Activated CD4-positive, CD25-positive, alpha-beta regulatory T cell treated with anti-CD3 and anti-CD28 coated beads, Interleukin-2, amount 50 U/mL, for 16 hours (primary cell): ENCODE data around the gene TMEM229B.

Experiments
- DNase-seq: peaks from one replicate; pipeline ENCODE4 v3.0.0-alpha.2; 2020; ENCODE audit warnings: low read depth, low spot score

Gene TMEM229B

GRCh38 chr14:67424539-67424938 lies 64.0 kb downstream of the TMEM229B start:
- no peak for DNase-seq

GRCh38 chr14:67423424-67423823 lies 65.1 kb downstream of the TMEM229B start:
- DNase-seq: no peak

DNA sequence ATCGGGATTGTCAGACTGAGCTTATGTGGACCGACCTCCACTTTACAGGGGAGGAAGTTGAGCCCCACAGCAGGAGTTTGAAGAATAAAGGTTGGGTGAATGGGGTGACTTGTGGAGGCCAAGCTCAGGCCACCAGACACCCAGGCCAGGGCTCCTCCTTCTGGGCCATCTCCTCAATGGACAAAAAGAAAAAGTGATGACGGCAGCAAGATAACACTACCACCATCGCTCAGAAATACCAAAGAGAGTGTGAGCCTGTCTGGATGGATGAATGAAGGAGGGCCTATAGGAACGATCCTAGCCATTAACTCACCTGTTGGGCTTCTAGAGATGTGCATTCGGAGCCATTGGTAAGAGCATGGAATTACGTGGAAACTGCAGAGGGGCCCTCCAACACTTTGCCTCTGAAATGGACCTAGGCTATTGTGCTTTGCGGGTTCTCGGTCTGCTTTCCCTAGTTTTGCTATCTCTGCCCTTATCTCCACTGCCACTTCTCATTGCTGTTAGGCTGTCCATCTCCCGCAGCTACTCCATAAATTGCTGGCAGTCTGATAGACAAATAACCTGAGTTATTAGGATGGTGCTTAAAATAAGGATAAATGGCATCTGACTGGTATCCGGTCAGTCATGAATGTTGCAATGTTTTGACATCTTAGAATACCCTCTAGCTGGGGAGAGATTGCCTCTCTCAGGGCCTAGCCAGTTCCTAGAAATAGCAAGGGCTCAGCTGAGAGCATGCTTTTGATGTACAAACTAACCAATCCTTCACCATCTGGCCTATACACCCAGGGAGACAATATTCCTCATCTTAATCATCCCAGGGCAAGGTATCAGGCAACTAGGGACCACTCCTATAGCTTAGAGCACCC lies 66.9 kb downstream of the TMEM229B start:
- no peak for DNase-seq
